GM18870 (cell line): ENCODE data around the gene SBNO2.

ENCODE experiments used
- ATAC-seq: cut with Tn5 transposase; IDR thresholded peaks from one replicate; pipeline ENCODE4 v1.9.1; 2021; ENCODE audit warnings: moderate library complexity; ENCODE audit not compliant: unreplicated experiment

Gene SBNO2

DNA sequence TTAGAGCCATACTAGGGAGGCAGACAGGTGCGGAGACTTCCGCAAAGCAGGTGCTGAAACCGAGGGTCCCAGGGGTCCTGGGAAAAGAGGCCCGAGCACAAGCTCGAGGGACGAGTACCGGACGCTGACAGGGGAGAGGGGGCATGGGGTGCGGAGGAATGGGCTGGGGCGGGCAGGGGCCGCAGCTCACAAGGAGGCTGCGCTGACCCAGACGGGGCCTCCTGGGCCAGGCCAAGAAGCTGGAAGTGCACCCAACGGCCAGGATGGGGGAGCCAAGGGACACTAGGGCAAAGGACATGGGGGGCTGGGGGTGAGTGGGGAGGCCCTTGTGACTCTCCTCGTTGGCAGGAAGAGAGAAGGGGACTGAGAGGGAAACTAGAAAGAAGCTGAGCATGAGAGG lies 80.7 kb downstream of the SBNO2 start:
- no peak for ATAC-seq

DNA sequence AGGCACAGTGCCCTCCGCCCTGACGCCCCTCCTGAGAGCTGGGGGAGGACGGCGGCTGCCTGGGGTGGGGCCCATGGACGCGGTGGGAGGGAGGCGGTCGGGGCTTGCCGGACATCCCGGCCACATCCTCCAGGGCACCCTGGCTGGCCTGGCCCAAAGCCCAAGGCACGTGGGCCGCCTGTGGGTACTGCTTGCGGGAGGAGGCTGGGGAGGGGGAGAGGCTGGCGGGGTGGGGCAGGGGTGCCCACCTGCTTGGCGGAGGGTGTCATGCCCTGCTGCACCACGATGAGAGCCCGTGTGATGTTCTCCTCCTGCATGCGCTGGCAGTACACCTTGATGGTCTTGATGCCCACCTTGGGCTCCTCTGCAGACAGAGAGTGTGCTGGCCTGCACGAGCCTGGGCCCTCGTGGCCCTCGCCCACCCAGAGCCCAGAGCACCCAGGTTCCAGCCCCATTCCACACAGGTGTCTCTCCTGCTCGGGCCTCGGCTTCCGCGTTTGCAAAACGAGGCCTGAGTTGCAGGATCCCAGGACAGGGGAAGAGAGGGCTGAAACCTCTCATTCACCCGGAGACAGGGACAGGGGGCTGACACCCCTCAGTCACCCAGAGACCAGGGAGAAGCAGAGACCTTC lies 82.4 kb downstream of the SBNO2 start:
- ATAC-seq, result no peak

DNA sequence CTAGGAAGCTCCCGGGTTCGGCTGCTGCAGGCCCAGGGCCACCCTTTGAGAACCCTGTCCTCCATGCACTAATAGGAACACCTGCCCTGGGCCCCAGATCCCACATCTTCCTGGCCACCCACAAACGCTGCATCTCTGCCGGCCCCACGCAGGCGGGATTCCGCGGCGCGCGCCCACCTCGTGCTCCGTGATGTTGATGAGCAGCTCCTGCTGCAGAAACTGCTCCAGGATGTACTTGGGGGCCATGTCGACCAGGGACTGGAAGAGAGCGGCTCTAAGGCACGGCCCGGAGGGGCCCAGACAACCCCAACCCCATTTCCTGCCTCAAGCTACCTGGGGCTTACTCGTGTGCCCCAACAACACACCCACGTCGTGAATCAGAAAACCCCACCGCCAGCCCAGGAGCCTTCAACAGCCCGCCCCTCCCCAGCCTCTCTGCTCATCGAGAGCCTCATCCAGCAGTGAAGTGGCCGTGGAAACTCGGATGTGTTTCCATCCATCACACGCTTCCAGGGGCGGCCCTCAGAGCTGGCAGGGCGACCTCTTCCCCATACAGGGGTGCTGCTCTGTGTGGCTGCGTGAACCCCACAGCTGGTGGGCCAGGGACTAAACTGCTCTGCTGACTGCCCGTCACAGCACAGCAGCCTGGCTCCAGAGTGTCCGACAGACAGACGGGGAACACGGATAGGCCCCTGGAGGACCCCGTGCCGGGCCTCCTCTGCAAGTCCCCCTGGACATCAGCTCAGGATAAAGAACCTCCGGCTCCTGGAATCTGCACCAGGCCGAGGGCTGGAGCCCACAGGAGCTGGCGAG lies 83.1 kb downstream of the SBNO2 start:
- ATAC-seq, result no peak

DNA sequence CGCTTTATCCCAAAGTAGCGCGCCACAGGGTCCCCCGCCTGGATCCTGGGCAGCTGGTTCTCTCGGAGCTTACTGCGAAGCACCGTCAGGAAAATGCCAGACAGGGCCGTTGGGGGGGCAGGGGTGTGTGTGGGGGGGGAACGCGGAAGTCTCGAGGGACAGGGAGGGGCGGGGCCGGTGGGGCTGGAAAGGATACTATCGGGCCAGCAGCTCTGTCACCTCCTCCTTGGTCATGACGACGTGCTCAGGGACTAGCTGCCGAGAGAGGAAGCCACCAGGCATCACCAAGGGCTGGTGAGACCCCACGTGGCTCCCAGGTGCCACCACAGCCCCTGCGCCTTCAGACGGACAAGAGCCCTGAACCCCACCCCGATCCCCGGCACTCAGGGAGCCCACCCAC lies 84.2 kb downstream of the SBNO2 start:
- no peak for ATAC-seq

DNA sequence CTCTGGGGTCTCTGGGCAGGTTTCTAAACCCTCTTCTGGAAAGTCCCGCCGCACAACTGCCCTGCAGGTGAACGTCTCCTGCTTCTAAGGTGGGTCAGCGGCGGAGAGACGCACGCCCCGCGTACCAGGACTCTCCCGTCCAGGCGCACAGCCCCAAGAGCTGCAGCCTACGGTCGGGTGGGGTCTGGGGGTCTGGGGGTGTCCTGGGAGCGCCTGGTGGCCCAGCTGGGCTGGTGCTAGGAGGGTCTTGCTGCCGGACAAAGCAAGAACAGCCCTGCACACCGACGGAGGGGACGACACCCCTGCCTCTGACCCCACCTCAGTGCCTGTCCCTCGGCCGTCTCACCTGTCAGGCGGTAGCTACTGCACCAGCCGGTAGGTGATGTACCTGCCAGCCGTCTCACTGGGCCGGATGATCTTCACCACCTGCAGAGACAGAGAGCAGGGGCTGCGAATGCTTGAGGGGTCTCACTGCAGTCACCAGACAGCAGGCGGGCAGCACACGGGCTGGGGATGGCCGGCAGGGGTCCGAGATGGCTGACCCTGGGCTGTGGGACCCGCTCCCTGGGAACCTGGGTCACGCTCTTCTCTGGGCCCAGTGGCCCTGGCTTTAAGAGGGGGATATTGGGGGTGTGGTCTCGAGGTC lies 84.8 kb downstream of the SBNO2 start:
- ATAC-seq, result no peak

DNA sequence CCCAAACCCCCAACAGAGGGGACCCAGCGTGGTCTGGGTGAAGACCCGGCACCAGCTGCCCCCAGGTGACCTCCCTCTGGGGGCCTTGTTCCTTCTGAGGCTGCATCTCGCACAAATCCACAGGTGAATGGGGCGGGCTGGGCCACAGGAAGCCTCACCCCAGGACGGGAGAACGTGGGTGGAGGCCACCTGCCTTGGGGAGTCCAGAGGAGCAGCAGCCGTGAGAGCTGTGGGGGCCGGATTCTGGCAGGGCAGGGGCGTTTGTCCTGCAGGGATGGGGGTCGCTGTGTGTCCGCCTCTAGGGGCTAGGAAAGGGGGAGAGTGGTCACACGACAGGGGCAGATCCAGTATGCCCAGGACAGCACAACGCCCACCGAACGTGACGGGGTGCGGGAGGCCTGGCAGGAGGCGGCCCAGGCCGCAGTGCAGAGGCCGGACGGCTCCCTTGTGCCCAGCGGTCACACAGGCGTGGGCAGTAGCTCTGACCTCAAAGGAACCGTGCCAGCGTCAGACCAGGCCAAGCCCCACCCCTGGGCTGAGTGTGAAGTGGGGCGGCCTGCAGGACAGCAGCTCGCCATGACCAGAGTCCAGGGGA lies 85.6 kb downstream of the SBNO2 start:
- no peak for ATAC-seq

DNA sequence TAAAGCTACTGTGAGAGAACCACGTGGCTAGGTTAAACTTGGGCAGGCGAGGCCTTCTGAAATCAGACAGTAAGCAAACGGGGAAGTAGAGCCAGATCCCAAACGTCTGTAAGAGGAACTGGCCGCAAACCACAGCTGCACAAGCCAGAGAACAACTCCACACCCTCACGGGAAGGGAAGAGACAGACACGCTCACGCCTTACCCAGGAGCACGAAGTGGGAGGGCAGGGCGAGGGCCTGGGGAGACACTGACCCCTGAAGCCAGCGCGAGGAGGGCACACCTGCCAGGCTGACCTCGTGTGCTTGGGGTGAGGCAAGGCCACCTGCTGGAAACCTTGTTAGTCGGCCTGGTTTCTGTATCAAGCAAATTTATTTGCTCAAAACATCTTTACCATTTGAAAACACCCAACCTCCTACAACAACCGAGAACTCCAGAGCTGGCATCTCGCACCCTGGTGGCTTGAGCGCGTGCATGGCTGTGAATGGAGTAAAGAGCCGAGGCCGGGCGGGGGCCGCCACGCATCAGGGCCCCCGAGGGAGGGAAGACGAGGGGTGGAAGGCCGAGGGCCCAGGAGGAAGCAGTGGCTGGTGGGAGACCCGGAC lies 86.2 kb downstream of the SBNO2 start:
- no peak for ATAC-seq

DNA sequence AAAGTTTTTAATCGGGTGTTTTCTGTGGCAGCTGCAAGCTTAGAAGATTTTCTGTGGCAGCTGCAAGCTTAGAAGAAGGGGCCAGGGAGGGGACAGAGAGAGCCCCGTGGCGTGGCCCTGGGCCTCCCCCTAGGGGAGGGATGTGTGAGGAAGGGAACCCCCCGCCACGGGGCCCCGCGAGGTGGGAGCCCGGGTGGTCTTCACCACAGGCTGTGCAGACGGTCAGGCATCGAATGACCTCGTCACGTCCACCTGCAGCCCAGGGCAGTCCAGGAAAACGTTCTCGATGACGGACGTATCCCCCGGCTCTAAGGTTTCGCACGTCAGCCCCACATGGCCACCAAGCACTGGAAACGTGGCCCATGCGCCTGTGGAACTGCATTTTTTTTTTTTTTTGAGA lies 87.5 kb downstream of the SBNO2 start:
- no peak for ATAC-seq

DNA sequence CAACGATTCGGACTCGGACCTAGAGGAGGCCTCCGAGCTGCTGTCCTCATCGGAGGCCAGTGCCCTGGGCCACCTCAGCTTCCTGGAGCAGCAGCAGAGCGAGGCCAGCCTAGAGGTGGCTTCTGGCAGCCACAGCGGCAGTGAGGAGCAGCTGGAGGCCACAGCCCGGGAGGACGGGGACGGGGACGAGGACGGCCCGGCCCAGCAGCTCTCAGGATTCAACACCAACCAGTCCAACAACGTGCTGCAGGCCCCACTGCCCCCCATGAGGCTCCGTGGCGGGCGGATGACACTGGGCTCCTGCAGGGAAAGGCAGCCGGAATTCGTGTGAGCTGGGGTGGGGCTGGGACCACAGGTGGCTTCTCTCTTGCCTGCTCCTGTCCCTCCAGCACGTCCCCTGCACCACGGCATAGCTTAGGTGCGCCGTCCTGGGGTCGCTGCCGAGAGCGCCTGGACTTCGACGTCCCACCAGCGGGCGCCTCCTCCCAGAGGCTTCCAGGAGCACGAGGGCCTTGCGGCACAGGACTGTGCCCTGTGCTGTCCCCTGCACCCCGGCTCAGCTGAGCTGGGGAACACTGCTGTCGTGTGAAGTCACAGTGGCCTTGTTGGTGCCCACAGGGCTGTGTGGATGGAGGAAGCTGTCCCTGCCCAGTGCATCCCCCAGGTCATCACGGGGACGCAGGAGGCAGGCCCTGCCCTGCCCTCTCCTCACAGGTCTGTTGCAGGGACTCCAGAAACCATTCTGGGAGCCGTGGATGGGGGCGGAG lies 88.2 kb downstream of the SBNO2 start:
- ATAC-seq, result no peak

DNA sequence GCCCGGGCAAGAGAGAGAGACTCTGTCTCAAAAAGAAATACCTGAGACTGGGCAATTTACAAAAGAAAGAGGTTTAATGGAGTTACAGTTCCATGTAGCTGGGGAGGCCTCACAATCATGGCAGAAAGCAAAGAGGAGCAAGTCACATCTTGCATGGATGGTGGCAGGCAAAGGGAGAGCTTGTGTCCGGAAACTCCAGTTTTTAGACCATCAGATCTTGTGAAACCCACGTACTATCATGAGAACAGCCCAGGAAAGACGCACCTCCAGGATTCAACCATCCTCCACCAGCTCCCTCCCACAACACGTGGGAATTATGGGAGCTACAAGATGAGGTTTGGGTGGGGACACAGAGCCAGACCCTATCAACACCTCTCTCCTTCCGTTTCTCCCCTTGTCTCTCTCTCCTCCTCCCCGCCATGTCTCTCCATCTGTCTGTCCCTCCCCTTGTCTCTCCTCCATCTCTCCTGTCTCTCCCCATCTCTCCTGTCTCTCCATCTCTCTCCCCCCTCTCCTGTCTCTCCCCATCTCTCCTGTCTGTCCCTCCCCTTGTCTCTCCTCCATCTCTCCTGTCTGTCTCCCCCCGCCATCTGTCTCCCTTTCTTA lies 88.9 kb downstream of the SBNO2 start:
- ATAC-seq, result no peak

DNA sequence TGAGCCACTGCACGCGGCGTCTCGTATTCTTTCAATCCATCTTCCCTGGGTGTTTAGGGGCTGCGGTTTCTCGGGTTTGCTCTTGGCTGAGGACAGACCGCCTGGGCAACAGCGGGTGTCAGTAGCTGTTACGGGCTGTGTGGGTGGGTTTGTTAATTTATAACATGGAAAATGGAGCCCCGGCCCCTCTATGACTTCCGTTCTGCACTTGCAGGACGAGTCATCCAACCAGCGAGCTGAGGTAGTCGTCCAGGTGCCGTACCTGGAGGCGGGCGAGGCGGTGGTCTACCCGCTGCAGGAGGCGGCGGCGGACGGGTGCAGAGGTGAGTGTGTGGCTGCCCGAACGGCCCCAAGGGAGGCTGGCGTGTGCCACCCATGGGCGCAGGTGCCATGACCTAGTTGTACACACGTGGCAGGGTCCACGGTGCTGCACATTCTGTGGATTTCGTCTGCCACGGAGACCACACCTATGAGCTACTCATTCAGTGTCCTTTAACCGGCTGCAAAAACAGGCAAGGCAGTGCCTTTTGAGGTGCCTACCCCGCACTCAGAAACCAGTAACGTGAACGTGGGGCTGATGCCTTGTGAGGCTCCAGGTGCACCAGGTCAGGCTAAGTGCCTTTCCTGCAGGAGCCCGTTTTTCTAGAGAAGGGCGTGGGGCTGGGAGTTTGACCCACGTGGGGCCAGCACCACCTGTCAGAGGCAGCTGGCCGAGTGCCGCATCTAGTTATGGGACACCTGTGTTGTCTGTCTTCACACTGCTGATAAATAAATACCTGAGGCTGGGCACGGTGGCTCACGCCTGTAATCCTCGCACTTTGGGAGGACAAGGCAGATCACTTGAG lies 89.8 kb downstream of the SBNO2 start:
- no peak for ATAC-seq

DNA sequence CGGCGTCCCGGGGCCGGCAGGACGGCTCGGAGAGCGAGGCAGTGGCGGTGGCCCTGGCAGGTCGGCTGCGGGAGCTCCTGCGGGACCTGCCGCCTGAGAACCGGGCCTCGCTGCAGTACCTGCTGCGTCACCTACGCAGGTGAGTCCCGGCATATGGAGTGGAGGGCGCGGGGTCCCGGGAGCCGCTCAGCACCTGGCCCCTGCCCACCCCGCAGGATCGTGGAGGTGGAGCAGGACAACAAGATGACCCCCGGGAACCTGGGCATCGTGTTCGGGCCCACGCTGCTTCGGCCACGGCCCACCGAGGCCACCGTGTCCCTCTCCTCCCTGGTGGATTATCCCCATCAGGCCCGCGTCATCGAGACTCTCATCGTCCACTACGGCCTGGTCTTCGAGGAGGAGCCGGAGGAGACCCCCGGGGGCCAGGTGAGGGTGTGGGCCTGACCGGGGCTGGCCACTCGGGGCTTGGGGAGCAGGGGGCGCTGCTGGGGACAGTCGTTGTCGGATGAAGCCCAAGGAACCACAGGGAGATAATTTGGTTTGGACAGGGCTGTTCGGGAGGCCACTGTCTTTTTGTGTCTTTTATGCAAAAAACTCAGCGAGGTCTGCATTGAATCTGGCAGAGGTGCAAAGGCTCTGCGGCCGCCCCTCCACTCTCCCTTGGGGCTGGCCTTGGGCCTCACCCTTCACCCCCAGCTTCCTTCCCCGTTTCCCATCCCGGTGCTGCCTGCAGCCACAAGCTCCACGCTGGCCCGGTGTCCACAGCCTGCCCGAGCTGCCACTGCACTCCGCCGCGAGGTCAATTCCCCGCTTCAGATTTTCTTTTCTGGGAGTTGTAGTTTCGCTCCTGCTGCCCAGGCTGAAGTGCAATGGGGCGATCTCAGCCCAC lies 90.9 kb downstream of the SBNO2 start:
- no peak for ATAC-seq

DNA sequence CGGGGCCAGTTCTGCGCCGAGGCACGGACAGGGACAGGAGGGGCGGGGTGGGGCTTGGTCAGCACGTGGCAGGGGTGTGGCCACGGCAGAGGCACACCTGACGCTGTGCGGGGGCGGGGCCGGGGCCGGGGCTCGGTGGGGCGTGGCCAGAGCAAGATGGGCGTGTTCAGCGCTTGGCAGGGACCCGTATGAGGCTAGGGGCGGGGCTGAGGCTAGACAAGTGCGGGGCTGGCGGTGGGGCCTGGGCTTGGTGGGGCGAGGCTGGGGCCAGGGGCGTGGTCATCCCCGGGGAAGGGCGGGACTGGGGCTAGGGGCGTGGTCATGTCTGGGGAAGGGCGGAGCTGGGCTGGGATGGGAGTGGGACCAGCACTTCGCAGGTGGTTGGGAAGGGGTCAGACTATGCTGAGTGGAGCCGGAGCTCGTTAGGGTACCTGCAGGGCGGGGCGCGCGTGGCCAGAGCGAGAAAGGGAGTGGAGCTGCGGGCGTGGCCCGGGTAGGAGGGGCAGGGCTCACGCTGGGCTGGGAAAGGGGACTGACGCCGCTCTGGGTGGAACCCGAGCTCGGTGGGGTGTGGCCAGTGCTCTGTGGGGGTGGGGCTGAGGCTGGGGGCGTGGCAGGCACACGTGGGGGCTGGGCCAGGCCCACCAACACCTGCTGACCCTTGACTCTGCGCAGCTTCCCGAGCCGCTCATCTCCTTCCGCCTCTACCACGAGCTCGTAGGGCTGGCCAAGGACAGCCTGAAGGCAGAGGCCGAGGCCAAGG lies 91.7 kb downstream of the SBNO2 start:
- no peak for ATAC-seq

DNA sequence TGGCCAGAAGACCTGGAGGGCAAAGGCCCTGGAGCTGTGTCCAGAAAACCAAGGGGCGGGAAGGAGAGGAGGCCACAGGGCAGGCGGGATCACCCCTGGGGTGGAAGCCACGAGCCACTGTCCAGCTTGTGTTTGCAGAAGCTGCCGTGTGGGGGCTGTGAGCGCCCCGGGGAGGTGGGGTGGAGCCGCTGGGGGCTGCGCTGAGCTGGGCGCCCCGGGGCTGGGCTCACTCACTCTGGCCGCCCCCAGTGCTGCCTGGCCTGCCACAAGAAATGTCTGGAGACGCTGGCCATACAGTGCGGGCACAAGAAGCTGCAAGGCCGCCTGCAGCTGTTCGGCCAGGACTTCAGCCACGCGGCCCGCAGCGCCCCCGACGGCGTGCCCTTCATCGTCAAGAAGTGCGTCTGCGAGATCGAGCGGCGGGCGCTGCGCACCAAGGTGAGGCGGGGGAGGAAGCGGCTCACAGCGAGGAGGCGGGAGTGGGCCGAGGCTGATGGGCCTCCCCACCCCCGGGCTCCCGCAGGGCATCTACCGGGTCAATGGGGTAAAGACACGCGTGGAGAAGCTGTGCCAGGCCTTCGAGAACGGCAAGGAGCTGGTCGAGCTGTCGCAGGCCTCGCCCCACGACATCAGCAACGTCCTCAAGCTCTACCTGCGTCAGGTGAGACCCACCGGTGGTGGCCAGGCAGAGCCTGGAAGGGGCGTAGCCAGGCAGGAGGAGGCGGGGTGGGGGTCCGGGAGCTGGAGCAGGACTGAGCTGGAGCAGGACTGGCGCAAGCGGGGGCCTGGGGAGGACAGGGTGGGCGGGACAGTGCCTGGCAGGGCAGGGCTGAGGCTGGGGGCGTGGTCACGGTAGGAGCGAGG lies 92.5 kb downstream of the SBNO2 start:
- ATAC-seq, result no peak

DNA sequence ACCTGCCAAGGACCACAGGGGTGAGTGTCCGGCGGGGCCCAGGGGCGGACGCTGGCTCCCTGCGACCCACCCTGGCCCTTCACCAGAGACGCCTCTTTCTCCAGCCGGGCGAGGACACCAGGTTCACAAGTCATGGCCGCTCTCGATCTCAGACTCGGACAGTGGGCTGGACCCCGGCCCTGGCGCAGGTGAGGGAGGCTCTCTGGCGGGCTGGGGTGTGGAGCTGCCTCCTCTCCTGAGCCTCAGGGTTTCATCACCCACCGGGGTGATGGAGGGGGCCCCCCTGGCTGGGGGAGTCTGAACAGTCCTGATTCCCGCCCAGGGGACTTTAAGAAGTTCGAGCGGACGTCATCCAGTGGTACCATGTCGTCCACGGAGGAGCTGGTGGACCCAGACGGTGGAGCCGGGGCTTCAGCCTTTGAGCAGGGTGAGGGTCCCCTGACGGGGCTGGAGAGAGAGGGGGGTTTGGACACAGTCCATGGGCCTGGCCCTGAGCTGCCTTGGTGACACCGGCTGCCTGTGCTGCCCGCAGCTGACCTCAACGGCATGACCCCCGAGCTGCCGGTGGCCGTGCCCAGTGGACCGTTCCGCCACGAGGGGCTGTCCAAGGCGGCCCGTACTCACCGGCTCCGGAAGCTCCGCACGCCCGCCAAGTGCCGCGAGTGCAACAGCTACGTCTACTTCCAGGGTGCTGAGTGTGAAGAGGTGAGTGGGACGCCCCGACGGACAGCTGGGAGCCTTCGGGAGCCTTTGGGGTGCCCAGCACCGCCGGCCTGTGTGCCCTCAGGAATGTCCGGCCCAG lies 93.5 kb downstream of the SBNO2 start:
- ATAC-seq, result no peak

DNA sequence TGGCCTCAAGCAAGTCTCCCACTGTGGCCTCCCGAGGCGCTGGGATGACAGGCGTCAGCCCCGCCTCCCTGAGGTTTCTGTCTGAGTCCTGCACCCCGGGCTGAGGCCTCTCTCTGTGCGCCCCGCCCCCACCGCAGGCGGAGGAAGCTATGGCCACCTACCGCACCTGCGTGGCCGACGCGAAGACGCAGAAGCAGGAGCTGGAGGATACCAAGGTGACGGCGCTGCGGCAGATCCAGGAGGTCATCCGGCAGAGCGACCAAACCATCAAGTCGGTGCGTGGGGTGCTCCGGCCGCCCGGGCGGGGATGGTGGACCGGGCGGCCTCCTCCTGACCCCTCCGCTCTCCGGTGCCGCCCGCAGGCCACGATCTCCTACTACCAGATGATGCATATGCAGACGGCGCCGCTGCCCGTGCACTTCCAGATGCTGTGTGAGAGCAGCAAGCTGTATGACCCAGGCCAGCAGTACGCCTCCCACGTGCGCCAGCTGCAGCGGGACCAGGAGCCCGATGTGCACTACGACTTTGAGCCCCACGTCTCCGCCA lies 94.4 kb downstream of the SBNO2 start:
- ATAC-seq, result no peak
